Kidney epithelial cell (primary cell): ENCODE measurements around the gene RPL19. TPM values are rescaled to one million over a fixed set of nuclear protein-coding genes. Genes with fewer than 3 reads are reported as not detected.

Source experiments
- DNase-seq: peaks from one replicate; pipeline ENCODE4 v3.0.0-alpha.2; 2010; ENCODE audit warnings: low read depth
- H3K27me3 ChIP-seq: 2 replicates; pipeline ENCODE4 v1.6.0; 2011; ENCODE audit warnings: low read length; ENCODE audit not compliant: control insufficient read depth, insufficient read depth
- H3K36me3 ChIP-seq: 2 replicates; pipeline ENCODE4 v1.5.1; 2011; ENCODE audit warnings: low read length; ENCODE audit not compliant: control insufficient read depth, insufficient read depth
- H3K4me3 ChIP-seq: 2 replicates; pipeline ENCODE4 v1.5.1; 2011; ENCODE audit warnings: low read depth, mild to moderate bottlenecking, control low read depth, low read length
- total RNA-seq: library from RNA; depleted of rRNA; stranded (reverse); fragments of >200 nt; gene quantifications from 2 replicates; pipeline ENCODE4 v1.2.3, GENCODE V29; 2015
- TF ChIP-seq, protein P1 (sequence below): IDR thresholded peaks from 2 replicates; pipeline ENCODE4 v1.5.1; 2011; ENCODE audit warnings: mild to moderate bottlenecking, moderate library complexity, low read length, control low read depth, inconsistent platforms; ENCODE audit not compliant: insufficient read depth, poor library complexity, severe bottlenecking

Gene RPL19
- total RNA-seq, 1 donor from 2014 or later, result 4,555 TPM

GRCh38 chr17:39170109-39170508 lies 30.0 kb upstream of the RPL19 start:
- Histone ChIP-seq H3K4me3 (no peak overlapping the region), H3K27me3 (peaks cover 30% of the 10 kb centered on the region), H3K36me3 (no peaks in the 10 kb centered on the region)
- TF ChIP-seq, protein P1, sequence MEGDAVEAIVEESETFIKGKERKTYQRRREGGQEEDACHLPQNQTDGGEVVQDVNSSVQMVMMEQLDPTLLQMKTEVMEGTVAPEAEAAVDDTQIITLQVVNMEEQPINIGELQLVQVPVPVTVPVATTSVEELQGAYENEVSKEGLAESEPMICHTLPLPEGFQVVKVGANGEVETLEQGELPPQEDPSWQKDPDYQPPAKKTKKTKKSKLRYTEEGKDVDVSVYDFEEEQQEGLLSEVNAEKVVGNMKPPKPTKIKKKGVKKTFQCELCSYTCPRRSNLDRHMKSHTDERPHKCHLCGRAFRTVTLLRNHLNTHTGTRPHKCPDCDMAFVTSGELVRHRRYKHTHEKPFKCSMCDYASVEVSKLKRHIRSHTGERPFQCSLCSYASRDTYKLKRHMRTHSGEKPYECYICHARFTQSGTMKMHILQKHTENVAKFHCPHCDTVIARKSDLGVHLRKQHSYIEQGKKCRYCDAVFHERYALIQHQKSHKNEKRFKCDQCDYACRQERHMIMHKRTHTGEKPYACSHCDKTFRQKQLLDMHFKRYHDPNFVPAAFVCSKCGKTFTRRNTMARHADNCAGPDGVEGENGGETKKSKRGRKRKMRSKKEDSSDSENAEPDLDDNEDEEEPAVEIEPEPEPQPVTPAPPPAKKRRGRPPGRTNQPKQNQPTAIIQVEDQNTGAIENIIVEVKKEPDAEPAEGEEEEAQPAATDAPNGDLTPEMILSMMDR, result no peak
- no peak for DNase-seq

GRCh38 chr17:39170558-39170957 lies 29.5 kb upstream of the RPL19 start:
- Histone ChIP-seq H3K4me3 (no peak overlapping the region), H3K36me3 (no peaks in the 10 kb centered on the region), H3K27me3 (peaks cover 25% of the 10 kb centered on the region)
- TF ChIP-seq, protein P1, result no peak
- DNase-seq, result no peak

- DNase-seq, result no peak
- no peak overlapping the region for H3K4me3 ChIP-seq
- H3K27me3 ChIP-seq, result peaks cover 11% of the 10 kb centered on the region
- H3K36me3 ChIP-seq, result no peaks in the 10 kb centered on the region
- TF ChIP-seq, protein P1, result no peak
These were observed 28.1 kb upstream of the RPL19 start for GRCh38 chr17:39171933-39172332.

DNA sequence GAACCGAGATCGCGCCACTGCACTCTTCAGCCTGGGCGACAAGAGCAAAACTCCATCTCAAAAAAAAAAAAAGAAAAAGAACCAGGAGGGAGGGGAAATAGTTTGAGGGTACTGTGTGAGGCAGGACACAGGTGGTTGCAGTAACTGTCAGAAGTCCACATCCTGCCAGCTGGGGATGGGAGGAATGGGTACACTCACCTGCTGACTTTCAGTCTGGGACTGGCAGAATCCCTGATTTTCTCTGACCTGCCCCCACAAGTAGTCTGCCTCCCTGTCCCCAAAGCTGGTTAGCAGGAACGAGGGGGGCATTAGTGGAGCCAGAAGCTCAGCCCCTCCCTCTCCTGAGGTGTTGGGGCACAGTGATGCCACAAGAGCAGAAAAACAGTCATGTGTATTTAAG lies 27.0 kb upstream of the RPL19 start:
- TF ChIP-seq, protein P1, result no peak
- no peak overlapping the region for H3K4me3 ChIP-seq
- peaks cover 4% of the 10 kb centered on the region for H3K27me3 ChIP-seq
- H3K36me3 ChIP-seq, result peaks cover 2% of the 10 kb centered on the region
- DNase-seq, result no peak

DNA sequence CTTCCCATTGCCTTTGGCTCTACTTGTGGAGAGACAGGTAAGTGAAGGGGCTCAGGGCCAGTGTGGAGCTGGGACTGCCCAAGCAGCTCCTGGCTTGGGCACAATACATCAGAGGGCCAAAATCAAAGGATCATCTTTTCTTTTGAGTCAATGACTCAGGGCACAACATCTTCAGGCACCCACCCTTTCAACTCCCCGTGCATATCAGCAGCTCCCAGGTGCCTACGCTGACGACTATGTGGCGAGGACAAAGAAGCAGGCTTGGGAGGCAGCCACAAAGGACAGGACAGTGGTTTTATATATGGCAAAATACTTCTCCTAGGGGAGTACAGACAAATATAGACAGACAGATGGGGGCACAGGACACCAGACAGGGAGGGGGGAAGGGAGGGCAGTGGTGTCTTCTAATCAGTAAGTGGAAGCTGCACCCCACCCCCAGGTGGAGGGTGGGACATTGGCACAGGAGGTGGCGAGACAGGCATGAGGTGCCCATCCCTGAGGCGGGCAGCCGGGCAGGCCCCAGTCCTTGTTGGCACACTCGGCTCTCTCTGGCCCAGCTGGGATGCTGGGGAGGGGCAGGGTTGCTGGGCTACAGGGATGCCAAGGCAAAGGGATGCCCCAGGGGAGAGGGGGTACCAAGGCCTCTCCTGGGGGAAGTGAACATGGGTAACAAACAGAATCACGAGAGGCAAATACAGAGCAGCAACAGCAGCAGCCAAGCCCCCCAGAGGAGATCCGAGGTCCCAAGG lies 26.4 kb upstream of the RPL19 start:
- peaks cover 2% of the 10 kb centered on the region for H3K36me3 ChIP-seq
- TF ChIP-seq, protein P1, result no peak
- no peak overlapping the region for H3K4me3 ChIP-seq
- no peak for DNase-seq
- peaks cover 2% of the 10 kb centered on the region for H3K27me3 ChIP-seq
